Mesendoderm (in vitro differentiated cells): ENCODE data around the gene PRRT2.

Source experiments
- DNase-seq: peaks from one replicate; pipeline ENCODE4 v3.0.0; 2013
- H2AK5ac ChIP-seq: 2 replicates; pipeline ENCODE4 v1.6.1; 2013; ENCODE audit warnings: low read length, inconsistent platforms
- H2BK120ac ChIP-seq: 2 replicates; pipeline ENCODE4 v1.6.1; 2013; ENCODE audit warnings: low read depth, mild to moderate bottlenecking, low read length, moderate library complexity, mixed read lengths
- H2BK15ac ChIP-seq: replicated peaks from 2 replicates; pipeline ENCODE4 v1.6.1; 2013; ENCODE audit warnings: low read depth, mild to moderate bottlenecking, moderate library complexity
- H2BK5ac ChIP-seq: 2 replicates; pipeline ENCODE4 v1.6.1; 2013; ENCODE audit warnings: low read length, inconsistent platforms
- H3K18ac ChIP-seq: 2 replicates; pipeline ENCODE4 v1.6.1; 2013; ENCODE audit warnings: mild to moderate bottlenecking, low read length, mixed read lengths
- H3K23ac ChIP-seq: one replicate; pipeline ENCODE4 v1.6.1; 2013; ENCODE audit warnings: low read length
- H3K27ac ChIP-seq: 2 replicates; pipeline ENCODE4 v1.5.1; 2013; ENCODE audit warnings: low read depth, mild to moderate bottlenecking, inconsistent platforms, low read length, moderate library complexity
- H3K27me3 ChIP-seq: 2 replicates; pipeline ENCODE4 v1.6.1; 2013; ENCODE audit warnings: low read length, control low read depth, mild to moderate bottlenecking, inconsistent platforms; ENCODE audit not compliant: insufficient read depth, poor library complexity
- H3K36me3 ChIP-seq: 2 replicates; pipeline ENCODE4 v1.6.1; 2013; ENCODE audit warnings: low read length, inconsistent platforms; ENCODE audit not compliant: control insufficient read depth, insufficient read depth
- H3K4ac ChIP-seq: one replicate; pipeline ENCODE4 v1.6.1; 2013; ENCODE audit warnings: low read depth, mild to moderate bottlenecking, low read length, moderate library complexity
- H3K4me1 ChIP-seq: 2 replicates; pipeline ENCODE4 v1.6.1; 2013; ENCODE audit warnings: low read depth, low read length, inconsistent platforms; ENCODE audit not compliant: control insufficient read depth
- H3K4me2 ChIP-seq: 2 replicates; pipeline ENCODE4 v1.6.1; 2013; ENCODE audit warnings: low read length
- H3K4me3 ChIP-seq: 2 replicates; pipeline ENCODE4 v1.5.1; 2013; ENCODE audit warnings: mild to moderate bottlenecking, low read length
- H3K56ac ChIP-seq: one replicate; pipeline ENCODE4 v1.6.1; 2013; ENCODE audit warnings: low read length
- H3K79me1 ChIP-seq: 2 replicates; pipeline ENCODE4 v1.6.1; 2013; ENCODE audit warnings: low read length, inconsistent platforms
- H3K79me2 ChIP-seq: 2 replicates; pipeline ENCODE4 v1.6.1; 2013; ENCODE audit warnings: mild to moderate bottlenecking, low read length; ENCODE audit not compliant: control insufficient read depth, insufficient read depth
- H3K9ac ChIP-seq: 2 replicates; pipeline ENCODE4 v1.6.1; 2013; ENCODE audit warnings: low read length, inconsistent platforms
- H4K5ac ChIP-seq: one replicate; pipeline ENCODE4 v1.6.1; 2013; ENCODE audit warnings: low read length
- H4K8ac ChIP-seq: one replicate; pipeline ENCODE4 v1.6.1; 2013; ENCODE audit warnings: low read depth, mild to moderate bottlenecking, control low read depth, low read length, moderate library complexity
- WGBS: extraction: QIAGEN DNeasy Blood & Tissue Kit; methylation state at CpG from one replicate; pipeline ENCODE4 v1.1.7; 2013; ENCODE audit warnings: low lambda C conversion rate, missing lambda C conversion rate; ENCODE audit not compliant: insufficient coverage; ENCODE audit errors: extremely low coverage; 5-methylcytosine and 5-hydroxymethylcytosine counted together

PRRT2 gene

GRCh38 chr16:29805232-29806098 lies 6.5 kb upstream of the PRRT2 start:
- H3K9ac ChIP-seq = peak overlapping the region; percentile 92
- H2AK5ac ChIP-seq = no peak overlapping the region
- H3K27ac ChIP-seq = peak overlapping the region; percentile 84
- no peak overlapping the region for H3K23ac ChIP-seq
- peak; percentile 99 for DNase-seq
- H2BK15ac ChIP-seq = no peak overlapping the region
- H4K5ac ChIP-seq = no peak overlapping the region
- H3K4me3 ChIP-seq = peak overlapping the region; percentile 64
- H2BK120ac ChIP-seq = peak overlapping the region; percentile 5
- H3K36me3 ChIP-seq = peaks cover 9% of the 10 kb centered on the region
- no peaks in the 10 kb centered on the region for H3K27me3 ChIP-seq
- H3K4ac ChIP-seq = peak overlapping the region; percentile 86
- H3K18ac ChIP-seq = peak overlapping the region; percentile 51
- H4K8ac ChIP-seq = no peak overlapping the region
- H3K4me1 ChIP-seq = peaks cover 8% of the 10 kb centered on the region
- H3K4me2 ChIP-seq = peak overlapping the region; percentile 77
- peak overlapping the region; percentile 96 for H3K56ac ChIP-seq
- WGBS = no CpG with 5 or more reads among the region's 103 CpGs
- H3K79me2 ChIP-seq = peaks cover 26% of the 10 kb centered on the region
- H2BK5ac ChIP-seq = peak overlapping the region; percentile 43
- H3K79me1 ChIP-seq = peaks cover 5% of the 10 kb centered on the region

GRCh38 chr16:29806099-29806579 lies 5.9 kb upstream of the PRRT2 start, which contains the start of gene MAZ:
Gene MAZ (plus strand): TSS chr16:29806529. CDS start chr16:29806702, 173 bp downstream.
- Histone ChIP-seq H3K79me1 (peaks cover 5% of the 10 kb centered on the region), H2AK5ac (no peak within 1 kb of the TSS), H3K56ac (peak within 1 kb of the TSS; percentile 96), H2BK5ac (peak within 1 kb of the TSS; percentile 57), H4K5ac (no peak within 1 kb of the TSS), H3K4me2 (peak within 1 kb of the TSS; percentile 82), H3K27ac (peak within 1 kb of the TSS; percentile 80), H3K4me1 (peaks cover 10% of the 10 kb centered on the region), H2BK15ac (no peak within 1 kb of the TSS), H3K4ac (peak within 1 kb of the TSS; percentile 90), H3K27me3 (no peaks in the 10 kb centered on the region), H3K4me3 (peak within 1 kb of the TSS; percentile 56), H4K8ac (no peak within 1 kb of the TSS), H3K23ac (peak within 1 kb of the TSS; percentile 59), H3K36me3 (peaks cover 9% of the 10 kb centered on the region), H2BK120ac (peak within 1 kb of the TSS; percentile 34), H3K79me2 (peaks cover 26% of the 10 kb centered on the region), H3K18ac (peak within 1 kb of the TSS; percentile 88), H3K9ac (peak within 1 kb of the TSS; percentile 98)
- DNase-seq = no peak
- WGBS = no CpG with 5 or more reads among the region's 67 CpGs

GRCh38 chr16:29806641-29807425 lies 5.2 kb upstream of the PRRT2 start:
- Histone ChIP-seq H2BK15ac (no peak overlapping the region), H2BK5ac (peak overlapping the region; percentile 28), H3K79me1 (peaks cover 5% of the 10 kb centered on the region), H4K8ac (no peak overlapping the region), H3K18ac (peak overlapping the region; percentile 88), H3K27me3 (no peaks in the 10 kb centered on the region), H3K9ac (peak overlapping the region; percentile 98), H3K4me3 (peak overlapping the region; percentile 56), H2BK120ac (peak overlapping the region; percentile 34), H3K4me1 (peaks cover 10% of the 10 kb centered on the region), H3K4ac (peak overlapping the region; percentile 90), H3K79me2 (peaks cover 26% of the 10 kb centered on the region), H3K4me2 (peak overlapping the region; percentile 82), H2AK5ac (no peak overlapping the region), H3K23ac (no peak overlapping the region), H3K36me3 (peaks cover 8% of the 10 kb centered on the region), H3K27ac (peak overlapping the region; percentile 80), H3K56ac (peak overlapping the region; percentile 96), H4K5ac (no peak overlapping the region)
- DNase-seq = peak; percentile 88
- WGBS = no CpG with 5 or more reads among the region's 99 CpGs

- peaks cover 26% of the 10 kb centered on the region for H3K79me2 ChIP-seq
- peak overlapping the region; percentile 96 for H3K56ac ChIP-seq
- peak overlapping the region; percentile 62 for H2BK5ac ChIP-seq
- H3K36me3 ChIP-seq = peaks cover 8% of the 10 kb centered on the region
- WGBS = no CpG with 5 or more reads among the region's 69 CpGs
- no peak overlapping the region for H4K5ac ChIP-seq
- H2BK15ac ChIP-seq = no peak overlapping the region
- peak overlapping the region; percentile 90 for H3K4ac ChIP-seq
- peak overlapping the region; percentile 59 for H3K23ac ChIP-seq
- peak overlapping the region; percentile 82 for H3K4me2 ChIP-seq
- peaks cover 10% of the 10 kb centered on the region for H3K4me1 ChIP-seq
- H3K79me1 ChIP-seq = peaks cover 5% of the 10 kb centered on the region
- peak overlapping the region; percentile 80 for H3K27ac ChIP-seq
- H3K18ac ChIP-seq = peak overlapping the region; percentile 88
- H3K27me3 ChIP-seq = no peaks in the 10 kb centered on the region
- peak overlapping the region; percentile 34 for H2BK120ac ChIP-seq
- peak overlapping the region; percentile 54 for H2AK5ac ChIP-seq
- peak overlapping the region; percentile 98 for H3K9ac ChIP-seq
- peak; percentile 93 for DNase-seq
- H4K8ac ChIP-seq = no peak overlapping the region
- H3K4me3 ChIP-seq = peak overlapping the region; percentile 56
These were observed 4.4 kb upstream of the PRRT2 start for GRCh38 chr16:29807426-29808218.

GRCh38 chr16:29808219-29808900 lies 3.6 kb upstream of the PRRT2 start:
- peaks cover 8% of the 10 kb centered on the region for H3K36me3 ChIP-seq
- H3K4me2 ChIP-seq = peak overlapping the region; percentile 82
- H4K8ac ChIP-seq = no peak overlapping the region
- H2BK120ac ChIP-seq = no peak overlapping the region
- H3K4ac ChIP-seq = no peak overlapping the region
- no peak overlapping the region for H3K18ac ChIP-seq
- H3K23ac ChIP-seq = no peak overlapping the region
- no peaks in the 10 kb centered on the region for H3K27me3 ChIP-seq
- peak overlapping the region; percentile 96 for H3K56ac ChIP-seq
- H3K4me3 ChIP-seq = peak overlapping the region; percentile 56
- DNase-seq = no peak
- peaks cover 26% of the 10 kb centered on the region for H3K79me2 ChIP-seq
- peak overlapping the region; percentile 98 for H3K9ac ChIP-seq
- no CpG with 5 or more reads among the region's 25 CpGs for WGBS
- H3K79me1 ChIP-seq = peaks cover 5% of the 10 kb centered on the region
- H2BK15ac ChIP-seq = no peak overlapping the region
- H2AK5ac ChIP-seq = no peak overlapping the region
- peak overlapping the region; percentile 62 for H2BK5ac ChIP-seq
- H3K27ac ChIP-seq = no peak overlapping the region
- no peak overlapping the region for H4K5ac ChIP-seq
- peaks cover 16% of the 10 kb centered on the region for H3K4me1 ChIP-seq
